ENCODE results near the gene APOC4. TPM values are rescaled to one million over a fixed set of nuclear protein-coding genes. Genes with fewer than 3 reads are reported as not detected.
"Not testable (repeated sequence)": the region's sequence is repeated elsewhere in the genome, so short reads cannot be mapped to it uniquely, and the experiment has no call there.

APOC4 gene
- total RNA-seq, 1 donor from 2014 or later, result not detected

DNA sequence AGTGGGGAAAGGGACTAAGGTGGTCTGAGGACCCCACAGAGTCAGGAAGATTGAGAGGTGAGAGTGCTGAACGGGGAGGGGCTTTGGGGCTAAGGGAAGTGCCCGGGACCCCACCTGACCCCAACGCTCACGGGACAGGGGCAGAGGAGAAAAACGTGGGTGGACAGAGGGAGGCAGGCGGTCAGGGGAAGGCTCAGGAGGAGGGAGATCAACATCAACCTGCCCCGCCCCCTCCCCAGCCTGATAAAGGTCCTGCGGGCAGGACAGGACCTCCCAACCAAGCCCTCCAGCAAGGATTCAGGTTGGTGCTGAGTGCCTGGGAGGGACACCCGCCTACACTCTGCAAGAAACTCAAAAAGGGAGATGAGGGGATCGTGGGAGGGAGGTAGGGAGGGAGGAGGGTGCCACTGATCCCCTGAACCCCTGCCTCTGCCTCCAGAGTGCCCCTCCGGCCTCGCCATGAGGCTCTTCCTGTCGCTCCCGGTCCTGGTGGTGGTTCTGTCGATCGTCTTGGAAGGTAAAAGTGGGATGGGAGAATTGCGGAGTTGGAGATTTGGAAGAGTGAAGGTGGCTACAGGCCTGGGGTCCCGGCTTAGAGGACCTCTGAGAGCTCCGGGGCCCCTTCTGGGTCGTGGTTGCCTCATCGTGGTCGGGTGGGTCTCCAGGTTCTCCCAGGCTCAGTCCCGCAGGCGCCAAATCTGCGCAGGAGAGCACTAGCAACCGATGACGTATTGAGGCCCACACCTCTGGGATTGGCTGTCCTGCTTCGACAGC, 27.4 kb upstream of the APOC4 start, which contains the start of gene APOC1:
TSS of gene APOC1 (plus strand) at position 176 of the 774 bp plus-strand sequence. CDS start at position 460, 284 bp downstream.
- peak; percentile 79 for DNase-seq

DNA sequence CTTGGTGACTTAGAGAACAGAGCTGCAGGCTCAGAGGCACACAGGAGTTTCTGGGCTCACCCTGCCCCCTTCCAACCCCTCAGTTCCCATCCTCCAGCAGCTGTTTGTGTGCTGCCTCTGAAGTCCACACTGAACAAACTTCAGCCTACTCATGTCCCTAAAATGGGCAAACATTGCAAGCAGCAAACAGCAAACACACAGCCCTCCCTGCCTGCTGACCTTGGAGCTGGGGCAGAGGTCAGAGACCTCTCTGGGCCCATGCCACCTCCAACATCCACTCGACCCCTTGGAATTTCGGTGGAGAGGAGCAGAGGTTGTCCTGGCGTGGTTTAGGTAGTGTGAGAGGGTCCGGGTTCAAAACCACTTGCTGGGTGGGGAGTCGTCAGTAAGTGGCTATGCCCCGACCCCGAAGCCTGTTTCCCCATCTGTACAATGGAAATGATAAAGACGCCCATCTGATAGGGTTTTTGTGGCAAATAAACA, 17.8 kb upstream of the APOC4 start:
- no peak for DNase-seq

DNA sequence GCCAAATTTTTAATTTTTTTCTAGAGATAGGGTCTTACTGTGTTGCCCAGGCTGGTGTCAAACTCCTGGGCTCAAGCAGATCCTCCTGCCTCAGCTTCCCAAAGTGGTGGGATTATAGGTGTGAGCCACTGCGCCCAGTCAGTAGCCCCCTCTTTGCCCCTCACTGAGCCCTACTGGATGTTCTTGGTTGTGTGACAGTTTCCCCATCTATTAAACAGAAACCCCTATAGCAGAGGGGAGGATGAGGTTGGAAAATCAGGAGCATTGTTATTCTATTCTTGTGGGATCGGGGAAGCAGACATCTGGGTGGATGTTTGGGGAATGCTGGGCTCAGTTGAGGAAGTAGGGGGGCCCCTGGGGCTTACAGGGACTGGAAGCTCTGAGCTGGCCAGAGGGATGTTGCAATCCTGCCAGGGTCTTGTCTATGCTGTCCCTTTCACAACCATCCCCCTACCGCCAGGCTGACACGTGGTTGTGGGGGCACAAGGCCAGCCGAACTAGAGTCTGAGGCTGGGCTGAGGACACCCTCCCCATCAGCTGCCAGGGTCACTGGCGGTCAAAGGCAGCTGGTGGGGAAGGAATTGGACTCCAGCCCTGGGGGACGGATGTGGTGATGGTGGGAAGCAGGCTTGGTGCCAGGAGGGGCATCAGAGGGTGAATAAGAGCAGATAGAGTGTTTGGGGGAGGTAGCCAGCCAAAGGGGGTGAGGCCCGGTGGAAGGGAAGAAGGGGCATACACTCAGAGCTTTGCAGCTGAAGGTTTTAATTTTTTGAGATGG, 16.7 kb upstream of the APOC4 start:
- peak; percentile 65 for DNase-seq

DNA sequence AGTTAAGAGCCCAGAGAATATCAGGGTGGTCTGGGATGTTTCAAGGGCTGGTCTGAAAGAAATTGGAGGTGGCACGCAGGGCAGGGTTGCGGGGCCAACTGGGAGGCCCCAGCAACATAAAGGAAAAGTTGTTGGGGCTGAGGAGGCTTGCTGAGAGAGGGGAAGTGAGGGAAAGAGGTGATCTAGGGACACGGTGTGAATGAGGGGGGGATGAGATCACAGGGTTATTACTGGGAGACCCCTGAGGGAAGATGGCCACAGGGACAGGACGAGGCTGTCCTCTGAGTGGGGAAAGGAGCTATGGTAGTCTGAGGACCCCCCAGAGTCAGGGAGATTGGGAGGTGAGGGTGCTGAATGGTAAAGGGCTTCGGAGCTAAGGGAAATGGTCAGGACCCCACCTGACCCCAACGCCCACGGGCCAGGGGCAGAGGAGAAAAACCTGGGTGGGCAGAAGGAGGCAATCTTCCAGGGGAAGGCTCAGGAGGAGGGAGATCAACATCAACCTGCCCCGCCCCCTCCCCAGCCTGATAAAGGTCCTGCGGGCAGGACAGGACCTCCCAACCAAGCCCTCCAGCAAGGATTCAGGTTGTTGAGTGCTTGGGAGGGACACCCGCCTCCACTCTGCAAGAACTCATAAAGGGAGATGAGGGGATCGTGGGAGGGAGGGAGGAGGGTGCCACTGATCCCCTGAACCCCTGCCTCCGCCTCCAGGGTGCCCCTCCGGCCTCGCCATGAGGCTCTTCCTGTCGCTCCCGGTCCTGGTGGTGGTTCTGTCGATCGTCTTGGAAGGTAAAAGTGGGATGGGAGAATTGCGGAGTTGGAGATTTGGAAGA, 15.6 kb upstream of the APOC4 start:
- not testable (repeated sequence) for DNase-seq

- DNase-seq, result no peak
Measured at GRCh38 chr19:44927746-44928145, 14.3 kb upstream of the APOC4 start.

DNA sequence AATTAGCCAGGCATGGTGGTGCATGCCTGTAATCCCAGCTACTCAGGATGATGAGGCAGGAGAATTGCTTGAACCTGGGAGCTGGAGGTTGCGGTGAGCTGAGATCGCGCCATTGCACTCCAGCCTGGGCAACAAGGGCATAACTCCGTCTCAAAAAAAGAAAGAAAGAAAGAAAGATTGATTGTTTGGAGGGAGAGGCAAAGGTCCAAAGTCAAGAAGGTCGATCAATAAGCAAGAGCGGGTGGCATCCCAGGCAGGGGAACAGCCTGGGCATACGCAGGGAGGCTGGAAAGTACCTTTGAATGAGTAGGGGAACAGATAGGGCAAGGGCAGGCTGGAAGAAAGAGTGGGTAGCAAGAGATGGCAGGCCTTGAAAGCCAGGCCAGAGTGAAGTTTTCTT, 11.9 kb upstream of the APOC4 start:
- DNase-seq, result no peak

GRCh38 chr19:44931541-44931940, 10.5 kb upstream of the APOC4 start:
- no peak for DNase-seq

DNA sequence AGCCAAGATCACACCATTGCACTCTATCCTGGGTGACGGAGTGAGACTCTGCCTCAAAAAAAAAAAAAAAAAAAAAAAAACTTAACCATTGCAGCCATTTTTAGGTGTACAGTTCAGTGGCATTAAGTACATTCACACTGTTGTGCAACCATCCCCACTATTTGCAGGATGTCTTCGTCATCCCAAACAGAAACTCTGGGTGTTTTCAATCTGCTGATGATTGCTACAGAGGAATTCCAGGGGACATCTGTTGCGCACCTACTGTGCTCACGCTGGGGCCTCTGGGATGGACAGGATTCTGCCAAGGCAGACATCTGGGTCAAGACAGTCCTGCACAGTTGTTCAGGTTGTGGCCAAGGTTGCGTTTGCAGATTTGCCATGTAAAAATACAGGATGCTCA, 2.4 kb upstream of the APOC4 start:
- DNase-seq, result no peak

- DNase-seq, result peak; percentile 19
Measured at GRCh38 chr19:44943801-44944249, 1.8 kb downstream of the APOC4 start.

- no peak for DNase-seq
Measured at GRCh38 chr19:44947041-44947581, 5.1 kb downstream of the APOC4 start.

- DNase-seq, result no peak
Measured at GRCh38 chr19:44948237-44948636, 6.2 kb downstream of the APOC4 start.

- DNase-seq, result no peak
Measured at GRCh38 chr19:44948763-44949374, 6.8 kb downstream of the APOC4 start.

- no peak for DNase-seq
Measured at GRCh38 chr19:44949550-44949949, 7.5 kb downstream of the APOC4 start.

GRCh38 chr19:44951179-44952159, 9.4 kb downstream of the APOC4 start:
- peak; percentile 69 for DNase-seq

DNA sequence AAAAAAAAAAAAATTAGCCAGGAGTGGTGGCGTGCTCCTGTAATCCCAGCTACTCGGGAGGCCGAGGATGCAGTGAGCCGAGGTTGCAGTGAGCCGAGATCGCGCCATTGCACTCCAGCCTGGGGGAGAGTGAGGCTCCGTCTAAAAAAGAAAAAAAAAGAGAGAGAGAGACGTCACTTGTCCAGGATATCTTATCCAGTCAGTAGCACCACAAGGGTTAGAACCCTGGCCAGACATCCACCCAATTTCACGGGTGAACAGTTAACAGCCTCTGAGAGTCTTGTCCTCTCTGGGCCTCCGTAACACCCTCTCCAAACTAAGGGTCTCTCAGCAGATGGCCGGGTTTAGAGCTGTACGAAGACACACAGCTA, 12.2 kb downstream of the APOC4 start:
- no peak for DNase-seq

DNA sequence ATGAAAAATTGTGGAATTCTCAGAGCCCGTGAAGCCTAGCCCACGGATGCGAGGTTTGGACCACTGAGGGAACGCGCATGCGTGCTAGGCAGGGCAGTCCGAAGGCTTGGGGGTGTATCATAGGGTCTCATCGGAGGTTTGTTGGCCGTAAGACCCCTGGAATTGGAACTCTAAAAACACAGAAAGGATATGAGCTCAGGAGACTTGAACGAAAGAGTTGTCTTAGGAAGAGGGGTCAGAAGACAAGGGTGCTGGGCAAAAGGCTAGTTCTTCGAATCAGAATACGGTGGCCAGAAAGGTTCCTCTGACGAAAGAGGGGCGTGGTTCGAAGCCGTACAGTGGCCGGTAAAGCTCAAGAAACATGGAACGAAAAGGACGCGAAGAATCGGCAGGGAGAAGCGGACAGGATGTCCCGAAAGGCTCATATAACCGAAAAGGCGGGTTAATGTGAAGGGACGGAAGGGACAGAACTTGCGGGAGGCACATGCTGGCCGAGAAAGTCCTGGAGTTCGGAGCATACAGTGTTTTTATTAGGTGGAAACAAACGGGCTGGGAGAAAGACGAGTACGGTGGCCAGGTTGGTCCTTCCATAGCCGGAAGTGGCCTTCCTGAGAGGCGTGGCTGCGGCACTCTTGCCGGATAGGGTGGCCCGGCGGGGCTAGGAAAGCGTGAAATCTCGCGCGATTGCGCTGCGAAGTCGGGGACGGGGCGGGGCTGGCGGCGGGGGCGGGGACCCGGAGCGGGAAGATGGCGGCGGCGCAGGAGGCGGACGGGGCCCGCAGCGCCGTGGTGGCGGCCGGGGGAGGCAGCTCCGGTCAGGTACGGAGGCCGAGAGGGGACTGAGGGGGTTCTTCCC, 12.8 kb downstream of the APOC4 start, which contains the start of gene CLPTM1:
TSS of gene CLPTM1 (plus strand) at position 732 of the 856 bp plus-strand sequence. CDS start at position 748, 16 bp downstream.
- DNase-seq, result peak; percentile 93

DNA sequence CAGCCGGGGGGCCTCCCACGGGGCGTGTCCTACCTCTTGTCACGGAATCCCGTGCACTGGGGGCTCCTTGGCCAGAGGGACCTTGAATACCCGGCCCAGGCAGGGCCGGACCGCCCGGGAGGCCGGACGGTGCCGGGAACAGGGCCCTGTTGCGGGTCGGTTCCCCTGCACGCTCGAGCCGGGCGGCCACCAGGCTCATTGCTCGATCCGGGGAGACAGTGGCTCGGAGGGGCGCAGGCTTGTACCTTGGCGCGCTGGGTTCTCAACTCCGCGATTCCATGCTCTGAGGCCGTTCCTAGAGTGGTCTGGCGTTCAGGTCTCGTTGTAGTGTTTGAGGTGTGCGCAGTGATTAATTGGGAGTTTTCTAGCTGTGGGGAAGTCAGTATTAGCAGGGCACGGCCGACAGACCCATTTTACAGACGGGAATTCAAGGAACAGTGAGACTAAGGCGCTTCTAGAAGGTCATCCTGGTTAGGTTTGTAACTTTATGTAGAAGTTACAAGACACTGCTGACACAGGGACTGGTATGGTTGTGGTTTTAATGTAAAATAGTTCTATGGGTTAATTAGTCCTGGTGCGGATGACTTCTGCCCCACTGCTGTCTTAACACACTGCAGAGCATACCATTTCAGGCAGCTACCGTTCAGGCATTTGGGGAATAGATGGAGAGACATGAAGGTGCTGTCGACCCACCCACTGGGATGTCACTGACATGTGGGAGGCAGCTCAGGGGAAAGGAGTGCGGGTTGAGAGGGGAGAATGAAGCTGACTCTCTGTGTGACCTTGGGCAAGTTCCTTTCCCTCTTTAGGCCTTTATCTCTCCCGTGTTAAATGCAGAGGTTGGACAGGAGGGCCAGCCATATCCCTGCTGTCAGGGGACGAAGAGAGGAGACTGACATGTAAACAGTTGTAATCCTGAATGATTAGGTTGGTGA, 13.7 kb downstream of the APOC4 start:
- no peak for DNase-seq

DNA sequence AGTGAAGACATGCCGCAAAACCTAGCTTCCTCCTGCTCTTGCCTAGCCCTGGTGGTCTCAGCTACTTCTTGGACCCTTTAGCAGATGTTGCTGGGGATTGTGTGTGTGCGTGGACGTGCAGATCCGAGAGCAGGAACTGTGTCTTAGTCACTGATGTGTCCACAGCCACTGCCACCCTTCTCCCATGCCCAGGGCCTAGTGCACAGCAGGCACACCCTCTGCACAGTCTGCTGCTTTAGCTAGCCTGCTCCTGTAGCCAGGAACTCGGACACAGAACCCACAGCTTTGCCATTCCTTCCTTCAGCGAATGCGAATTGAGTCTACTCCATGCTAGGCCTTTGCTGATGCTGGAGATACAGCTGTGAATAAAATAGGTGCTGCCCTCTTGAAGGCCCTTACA, 15.5 kb downstream of the APOC4 start:
- DNase-seq, result no peak

Measured in occipital lobe (tissue), 2 donors.